ENCODE data around the gene TRHDE. TPM values are rescaled to one million over a fixed set of nuclear protein-coding genes. Genes with fewer than 3 reads are reported as not detected.

Gene TRHDE
- total and polyA plus RNA-seq, 2 donors (not counting 3 experiments of a cell fraction or from before 2014, with no cell fraction given): not detected

DNA sequence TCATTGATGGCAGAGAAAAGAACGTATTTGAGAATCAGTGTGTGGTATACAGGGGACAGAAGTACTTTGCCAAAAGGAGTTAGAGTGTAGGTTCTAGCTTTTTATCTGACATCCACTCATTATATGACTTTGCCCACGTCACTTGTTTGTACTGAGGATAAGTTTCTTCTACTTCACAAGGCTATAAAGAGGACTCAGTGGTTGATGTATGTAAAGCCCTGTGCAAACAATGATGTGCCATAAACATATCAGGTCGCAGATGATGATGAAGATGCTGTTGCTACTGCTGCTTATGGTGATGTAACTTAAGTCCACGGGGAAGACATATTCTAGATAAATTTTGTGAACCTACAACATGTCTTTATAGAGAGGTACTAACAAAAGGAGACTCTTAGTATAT, 66.3 kb downstream of the TRHDE start:
- no peak for TF ChIP-seq POLR2AphosphoS5 (IDR thresholded peaks at IDR 0.05; ENCODE audit: insufficient read depth, low read depth, low read length)
- no peak for TF ChIP-seq EZH2 (IDR thresholded peaks at IDR 0.05; ENCODE audit: borderline replicate concordance, low read depth, low read length, severe bottlenecking)
- no peak for TF ChIP-seq POLR2A (IDR thresholded peaks at IDR 0.05; ENCODE audit: low read depth, low read length)
- no peak for TF ChIP-seq MYC (IDR thresholded peaks at IDR 0.05; ENCODE audit: low read depth, low read length)
- TF ChIP-seq FOS (IDR thresholded peaks at IDR 0.05; ENCODE audit: borderline replicate concordance, insufficient read depth, low read length): no peak
- TF ChIP-seq, protein P1, sequence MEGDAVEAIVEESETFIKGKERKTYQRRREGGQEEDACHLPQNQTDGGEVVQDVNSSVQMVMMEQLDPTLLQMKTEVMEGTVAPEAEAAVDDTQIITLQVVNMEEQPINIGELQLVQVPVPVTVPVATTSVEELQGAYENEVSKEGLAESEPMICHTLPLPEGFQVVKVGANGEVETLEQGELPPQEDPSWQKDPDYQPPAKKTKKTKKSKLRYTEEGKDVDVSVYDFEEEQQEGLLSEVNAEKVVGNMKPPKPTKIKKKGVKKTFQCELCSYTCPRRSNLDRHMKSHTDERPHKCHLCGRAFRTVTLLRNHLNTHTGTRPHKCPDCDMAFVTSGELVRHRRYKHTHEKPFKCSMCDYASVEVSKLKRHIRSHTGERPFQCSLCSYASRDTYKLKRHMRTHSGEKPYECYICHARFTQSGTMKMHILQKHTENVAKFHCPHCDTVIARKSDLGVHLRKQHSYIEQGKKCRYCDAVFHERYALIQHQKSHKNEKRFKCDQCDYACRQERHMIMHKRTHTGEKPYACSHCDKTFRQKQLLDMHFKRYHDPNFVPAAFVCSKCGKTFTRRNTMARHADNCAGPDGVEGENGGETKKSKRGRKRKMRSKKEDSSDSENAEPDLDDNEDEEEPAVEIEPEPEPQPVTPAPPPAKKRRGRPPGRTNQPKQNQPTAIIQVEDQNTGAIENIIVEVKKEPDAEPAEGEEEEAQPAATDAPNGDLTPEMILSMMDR (IDR thresholded peaks at IDR 0.05; ENCODE audit: extremely low read depth in 1 of 2, insufficient read depth in 1 of 2, low read depth in 1 of 2, low read length in 2 of 2): no peak
- no peak for TF ChIP-seq GATA2 (IDR thresholded peaks at IDR 0.05; ENCODE audit: insufficient read depth, insufficient read length, low read depth, low read length)
- TF ChIP-seq, protein P2, sequence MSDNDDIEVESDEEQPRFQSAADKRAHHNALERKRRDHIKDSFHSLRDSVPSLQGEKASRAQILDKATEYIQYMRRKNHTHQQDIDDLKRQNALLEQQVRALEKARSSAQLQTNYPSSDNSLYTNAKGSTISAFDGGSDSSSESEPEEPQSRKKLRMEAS (IDR thresholded peaks at IDR 0.05; ENCODE audit: insufficient read depth, insufficient read length): no peak
- no peak for TF ChIP-seq JUN (IDR thresholded peaks at IDR 0.05; ENCODE audit: borderline replicate concordance, insufficient read depth, insufficient read length, low read depth)
- no TSS peak for BruUV-seq (replicated peaks)
- FAIRE-seq: no peak

More for the DNA sequence above, 66.3 kb downstream of the TRHDE start:
- dilution Hi-C loops (cut with MboI; ENCODE audit: extremely low pct_ligation_motif_present, low sequenced_read_pairs): no loop called here
- no peaks in the 10 kb centered on the region for H3K9me1 ChIP-seq (replicated peaks; ENCODE audit: control insufficient read depth, extremely low read depth, insufficient read depth, low read length)
- H3K79me2 ChIP-seq (ENCODE audit: control insufficient read depth, insufficient read depth, low read length): no peaks in the 10 kb centered on the region
- no peak overlapping the region for H3K27ac ChIP-seq (ENCODE audit: insufficient read depth, low read depth, low read length)
- H3K9ac ChIP-seq (replicated peaks; ENCODE audit: extremely low read depth, insufficient read depth, low read length): no peak overlapping the region
- no peaks in the 10 kb centered on the region for H4K20me1 ChIP-seq (replicated peaks; ENCODE audit: control insufficient read depth, extremely low read depth, insufficient read depth, low read length)
- H3K9me3 ChIP-seq (replicated peaks; ENCODE audit: control insufficient read depth, insufficient read depth, low read length): peaks cover 5% of the 10 kb centered on the region
- intact Hi-C loops (cut with micrococcal nuclease): no loop called here
- no peak overlapping the region for H3K4me2 ChIP-seq (ENCODE audit: insufficient read depth, low read length)
- ChIA-PET POLR2A (no interaction called here), CTCF (no interaction called here)
- no peaks in the 10 kb centered on the region for H3K27me3 ChIP-seq (ENCODE audit: control insufficient read depth in 2 of 2, insufficient read depth in 2 of 2, low read length in 2 of 2)
- no peak for DNase-seq (ENCODE audit: low read depth, low spot score)
- H3K4me1 ChIP-seq (ENCODE audit: control insufficient read depth, extremely low read depth, insufficient read depth, low read length): no peaks in the 10 kb centered on the region
- no peak overlapping the region for H2AFZ ChIP-seq (ENCODE audit: low read depth, low read length)
- H3K4me3 ChIP-seq (replicated peaks in 1 of 3; ENCODE audit: insufficient read depth in 1 of 3, low read depth in 1 of 3, low read length in 3 of 3): no peak overlapping the region
- H3K36me3 ChIP-seq (ENCODE audit: control insufficient read depth in 2 of 2, extremely low read depth in 1 of 2, insufficient read depth in 2 of 2, low read length in 2 of 2): no peaks in the 10 kb centered on the region
